ENCODE data around the gene FETUB.

DNA sequence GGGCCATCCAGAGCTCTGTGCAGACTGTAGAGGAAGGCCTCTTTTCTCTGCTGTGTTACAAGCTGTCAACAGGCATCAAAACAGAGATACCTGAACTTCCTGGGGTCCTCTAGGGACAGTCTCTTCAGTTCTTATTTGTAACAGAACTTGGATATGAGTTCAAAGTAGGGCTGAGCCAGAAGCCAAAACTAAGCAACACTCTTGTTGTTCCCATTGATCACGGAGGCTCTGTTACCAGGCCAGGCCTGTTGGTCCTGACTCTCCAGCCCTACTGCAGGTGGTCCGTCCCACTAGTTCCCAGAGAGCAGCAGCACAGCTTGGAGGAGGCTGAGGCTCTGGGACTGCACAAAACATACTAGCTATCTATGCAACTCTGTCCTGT is 40.4 kb upstream of the FETUB start:
- TF ChIP-seq, protein P1, sequence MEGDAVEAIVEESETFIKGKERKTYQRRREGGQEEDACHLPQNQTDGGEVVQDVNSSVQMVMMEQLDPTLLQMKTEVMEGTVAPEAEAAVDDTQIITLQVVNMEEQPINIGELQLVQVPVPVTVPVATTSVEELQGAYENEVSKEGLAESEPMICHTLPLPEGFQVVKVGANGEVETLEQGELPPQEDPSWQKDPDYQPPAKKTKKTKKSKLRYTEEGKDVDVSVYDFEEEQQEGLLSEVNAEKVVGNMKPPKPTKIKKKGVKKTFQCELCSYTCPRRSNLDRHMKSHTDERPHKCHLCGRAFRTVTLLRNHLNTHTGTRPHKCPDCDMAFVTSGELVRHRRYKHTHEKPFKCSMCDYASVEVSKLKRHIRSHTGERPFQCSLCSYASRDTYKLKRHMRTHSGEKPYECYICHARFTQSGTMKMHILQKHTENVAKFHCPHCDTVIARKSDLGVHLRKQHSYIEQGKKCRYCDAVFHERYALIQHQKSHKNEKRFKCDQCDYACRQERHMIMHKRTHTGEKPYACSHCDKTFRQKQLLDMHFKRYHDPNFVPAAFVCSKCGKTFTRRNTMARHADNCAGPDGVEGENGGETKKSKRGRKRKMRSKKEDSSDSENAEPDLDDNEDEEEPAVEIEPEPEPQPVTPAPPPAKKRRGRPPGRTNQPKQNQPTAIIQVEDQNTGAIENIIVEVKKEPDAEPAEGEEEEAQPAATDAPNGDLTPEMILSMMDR (IDR thresholded peaks at IDR 0.05), result no peak
- TF ChIP-seq POLR2A (IDR thresholded peaks at IDR 0.05), result no peak

All from Peyer's patch (tissue), 4 donors.